Parathyroid adenoma (tissue), 2 donors: ENCODE results near the gene GBX2.
A peak's percentile ranks its signal among the peaks of the same experiment; 100 is the strongest.

Experiments used
- H2AFZ ChIP-seq: fragments of 300-600 bp; sonication (generic); one replicate; pipeline ENCODE4 v1.7.0; 2017; ENCODE audit warnings: antibody characterized with exemption, mild to moderate bottlenecking
- H3K27ac ChIP-seq: fragments of 300-600 bp; sonication (generic); one replicate; pipeline ENCODE4 v1.7.0; 2017
- H3K27me3 ChIP-seq: fragments of 300-600 bp; sonication (generic); one replicate; pipeline ENCODE4 v1.7.0; 2017; ENCODE audit warnings: low read length; ENCODE audit not compliant: control insufficient read depth, insufficient read depth
- H3K36me3 ChIP-seq: fragments of 300-600 bp; sonication (generic); one replicate; pipeline ENCODE4 v1.7.0; 2017; ENCODE audit warnings: low read length; ENCODE audit not compliant: control insufficient read depth, insufficient read depth
- H3K4me1 ChIP-seq: fragments of 300-600 bp; sonication (generic); one replicate; pipeline ENCODE4 v1.7.0; 2017; ENCODE audit warnings: control low read depth
- H3K4me2 ChIP-seq: fragments of 300-600 bp; sonication (generic); one replicate; pipeline ENCODE4 v1.7.0; 2017; ENCODE audit warnings: low read length
- H3K4me3 ChIP-seq: fragments of 300-600 bp; sonication (generic); one replicate; pipeline ENCODE4 v1.7.0; 2017; ENCODE audit warnings: low read depth, low read length
- H3K79me2 ChIP-seq: fragments of 300-600 bp; sonication (generic); one replicate; pipeline ENCODE4 v1.7.0; 2017; ENCODE audit warnings: control low read depth
- H3K9ac ChIP-seq: fragments of 300-600 bp; sonication (generic); one replicate; pipeline ENCODE4 v1.7.0; 2017; ENCODE audit warnings: mild to moderate bottlenecking
- H3K9me3 ChIP-seq: fragments of 300-600 bp; sonication (generic); one replicate; pipeline ENCODE4 v1.7.0; 2017; ENCODE audit warnings: low read length; ENCODE audit not compliant: control insufficient read depth
- TF ChIP-seq, protein P1 (sequence below): fragments of 300-600 bp; sonication (generic); IDR thresholded peaks from one replicate; pipeline ENCODE4 v1.7.0; 2017; ENCODE audit warnings: antibody characterized with exemption, mild to moderate bottlenecking
- donor health status: primary hyperparathyroidism.

Gene GBX2

DNA sequence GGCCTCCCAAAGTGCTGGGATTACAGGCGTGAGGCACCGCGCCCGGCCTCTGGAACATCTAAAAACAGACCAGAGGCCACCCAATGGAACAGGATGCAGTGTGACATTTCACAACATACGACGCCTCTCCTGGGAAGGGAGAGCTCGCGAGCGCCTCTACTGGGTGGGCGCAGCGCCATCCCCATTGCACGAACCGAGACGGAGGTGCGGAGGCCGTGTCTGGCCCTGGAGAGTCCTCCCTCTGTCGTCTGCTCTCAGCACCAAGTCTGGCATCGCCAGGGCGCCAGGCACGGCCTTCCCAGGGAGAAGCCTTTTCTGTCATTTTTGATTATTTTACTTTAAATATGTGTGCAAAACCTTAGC, 9.4 kb upstream of the GBX2 start:
- Histone ChIP-seq H3K36me3 (no peaks in the 10 kb centered on the region), H3K9ac (no peak overlapping the region), H3K79me2 (no peaks in the 10 kb centered on the region), H3K4me2 (peak overlapping the region; percentile 43), H3K9me3 (no peaks in the 10 kb centered on the region), H3K27ac (no peak overlapping the region), H3K4me1 (peaks cover 2% of the 10 kb centered on the region), H2AFZ (no peak overlapping the region), H3K4me3 (peak overlapping the region; percentile 4), H3K27me3 (peaks cover 17% of the 10 kb centered on the region)
- TF ChIP-seq, protein P1, sequence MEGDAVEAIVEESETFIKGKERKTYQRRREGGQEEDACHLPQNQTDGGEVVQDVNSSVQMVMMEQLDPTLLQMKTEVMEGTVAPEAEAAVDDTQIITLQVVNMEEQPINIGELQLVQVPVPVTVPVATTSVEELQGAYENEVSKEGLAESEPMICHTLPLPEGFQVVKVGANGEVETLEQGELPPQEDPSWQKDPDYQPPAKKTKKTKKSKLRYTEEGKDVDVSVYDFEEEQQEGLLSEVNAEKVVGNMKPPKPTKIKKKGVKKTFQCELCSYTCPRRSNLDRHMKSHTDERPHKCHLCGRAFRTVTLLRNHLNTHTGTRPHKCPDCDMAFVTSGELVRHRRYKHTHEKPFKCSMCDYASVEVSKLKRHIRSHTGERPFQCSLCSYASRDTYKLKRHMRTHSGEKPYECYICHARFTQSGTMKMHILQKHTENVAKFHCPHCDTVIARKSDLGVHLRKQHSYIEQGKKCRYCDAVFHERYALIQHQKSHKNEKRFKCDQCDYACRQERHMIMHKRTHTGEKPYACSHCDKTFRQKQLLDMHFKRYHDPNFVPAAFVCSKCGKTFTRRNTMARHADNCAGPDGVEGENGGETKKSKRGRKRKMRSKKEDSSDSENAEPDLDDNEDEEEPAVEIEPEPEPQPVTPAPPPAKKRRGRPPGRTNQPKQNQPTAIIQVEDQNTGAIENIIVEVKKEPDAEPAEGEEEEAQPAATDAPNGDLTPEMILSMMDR: no peak

DNA sequence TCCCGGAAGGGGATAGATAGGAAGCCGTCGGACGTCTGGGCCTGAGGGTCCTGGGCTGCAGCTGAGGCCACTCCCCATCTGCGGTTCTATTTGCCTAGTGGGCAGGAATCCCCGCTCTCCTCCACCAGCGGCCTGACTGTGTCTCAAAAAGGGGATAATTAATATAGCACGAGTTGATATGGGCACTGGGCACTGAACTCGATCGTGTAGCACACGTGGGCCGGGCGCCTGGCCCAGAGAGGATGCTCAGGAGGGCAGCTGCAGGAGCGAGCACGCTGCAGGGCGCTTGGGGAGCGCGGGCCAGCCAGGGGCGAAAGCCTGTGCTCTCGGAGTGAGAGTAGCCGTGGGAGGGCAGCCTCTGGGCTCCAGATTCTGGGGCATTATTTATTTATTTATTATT, 8.8 kb upstream of the GBX2 start:
- no peak overlapping the region for H3K9ac ChIP-seq
- H3K36me3 ChIP-seq: no peaks in the 10 kb centered on the region
- no peaks in the 10 kb centered on the region for H3K79me2 ChIP-seq
- H3K9me3 ChIP-seq: no peaks in the 10 kb centered on the region
- no peak overlapping the region for H3K27ac ChIP-seq
- peaks cover 17% of the 10 kb centered on the region for H3K27me3 ChIP-seq
- H3K4me3 ChIP-seq: no peak overlapping the region
- H2AFZ ChIP-seq: no peak overlapping the region
- H3K4me1 ChIP-seq: peaks cover 2% of the 10 kb centered on the region
- no peak overlapping the region for H3K4me2 ChIP-seq
- TF ChIP-seq, protein P1: no peak

DNA sequence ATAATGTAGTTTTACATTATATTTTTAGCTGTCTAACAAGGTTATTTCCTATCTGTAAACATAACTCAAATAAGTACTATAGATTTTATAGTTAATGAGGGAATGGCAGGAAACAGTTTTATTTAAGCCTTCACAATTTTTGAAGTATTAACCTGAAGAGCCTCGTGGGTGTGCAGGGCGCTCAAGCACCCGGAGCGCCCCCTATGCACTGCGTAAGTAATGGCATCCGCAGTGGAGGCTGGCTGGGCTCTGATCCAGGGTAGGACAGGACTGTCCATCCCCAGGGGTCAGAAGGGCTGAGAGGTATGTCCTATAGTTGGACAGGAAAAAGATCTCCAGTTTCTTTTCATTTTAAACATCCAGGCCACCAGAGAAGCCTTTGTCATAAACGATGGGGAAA, 8.2 kb upstream of the GBX2 start:
- no peaks in the 10 kb centered on the region for H3K9me3 ChIP-seq
- H3K4me2 ChIP-seq: no peak overlapping the region
- no peaks in the 10 kb centered on the region for H3K79me2 ChIP-seq
- H3K4me3 ChIP-seq: no peak overlapping the region
- TF ChIP-seq, protein P1: peak; percentile 17
- no peaks in the 10 kb centered on the region for H3K36me3 ChIP-seq
- peaks cover 21% of the 10 kb centered on the region for H3K27me3 ChIP-seq
- no peak overlapping the region for H3K9ac ChIP-seq
- H2AFZ ChIP-seq: no peak overlapping the region
- H3K4me1 ChIP-seq: peaks cover 2% of the 10 kb centered on the region
- no peak overlapping the region for H3K27ac ChIP-seq

DNA sequence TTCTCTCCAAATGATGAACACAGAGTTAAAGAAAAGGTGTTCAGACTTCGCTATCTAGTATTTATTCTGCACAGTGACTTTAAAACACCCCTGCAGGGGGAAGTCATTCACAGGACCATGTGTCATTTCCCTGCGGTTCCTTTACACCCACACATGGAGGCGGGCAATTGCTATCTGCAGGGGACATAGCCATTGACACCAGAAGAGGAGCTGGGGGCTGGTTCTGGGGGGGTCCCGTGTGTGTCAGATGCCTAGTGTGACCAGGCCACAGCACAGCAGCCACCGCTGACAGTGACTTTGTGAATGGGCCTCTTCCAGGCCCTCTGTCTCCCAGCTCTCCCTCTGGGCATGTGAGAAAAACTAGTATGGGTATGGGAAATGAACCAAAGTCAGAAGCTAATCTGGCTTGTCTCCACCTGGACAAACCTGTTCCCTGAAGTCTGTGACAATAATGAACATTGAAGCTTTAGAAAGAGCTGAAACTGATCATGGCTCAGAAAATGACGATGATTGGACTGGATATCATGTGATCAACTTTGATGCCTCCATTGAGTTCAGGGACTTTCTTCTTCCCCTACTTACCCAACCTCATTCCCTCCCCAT, 7.5 kb upstream of the GBX2 start:
- no peaks in the 10 kb centered on the region for H3K79me2 ChIP-seq
- H3K4me3 ChIP-seq: no peak overlapping the region
- H3K27ac ChIP-seq: no peak overlapping the region
- H3K4me1 ChIP-seq: peaks cover 2% of the 10 kb centered on the region
- no peak overlapping the region for H3K9ac ChIP-seq
- H3K9me3 ChIP-seq: no peaks in the 10 kb centered on the region
- H3K4me2 ChIP-seq: no peak overlapping the region
- H3K27me3 ChIP-seq: peaks cover 25% of the 10 kb centered on the region
- TF ChIP-seq, protein P1: no peak
- no peak overlapping the region for H2AFZ ChIP-seq
- H3K36me3 ChIP-seq: no peaks in the 10 kb centered on the region
